GM23338 (cell line): ENCODE data around the gene AOPEP. TPM values are rescaled to one million over a fixed set of nuclear protein-coding genes. Genes with fewer than 3 reads are reported as not detected.

Source experiments
- ATAC-seq: fragments of 200-7000 bp; cut with Tn5 transposase; 3 replicates; pipeline ENCODE4 v1.9.1; 2020
- DNase-seq: peaks from one replicate; pipeline ENCODE4 v3.0.0-alpha.2; 2015; ENCODE audit warnings: low spot score
- H2AFZ ChIP-seq: fragments of 200-600 bp; sonication (generic); 2 replicates; pipeline ENCODE4 v1.8.0; 2016; ENCODE audit warnings: antibody characterized with exemption, mild to moderate bottlenecking, moderate library complexity
- H3F3A ChIP-seq: fragments of 200-600 bp; sonication (generic); replicated peaks from 2 replicates; pipeline ENCODE4 v1.8.0; 2017; ENCODE audit warnings: antibody characterized with exemption, mixed run types, low read depth
- H3K27ac ChIP-seq: fragments of 200-600 bp; sonication (generic); 2 replicates; pipeline ENCODE4 v1.6.1; 2016; ENCODE audit warnings: low read depth
- H3K27me3 ChIP-seq: fragments of 200-600 bp; sonication (generic); 2 replicates; pipeline ENCODE4 v1.8.0; 2016; ENCODE audit warnings: mild to moderate bottlenecking, mixed run types, moderate library complexity; ENCODE audit not compliant: insufficient read depth
- H3K36me3 ChIP-seq: fragments of 200-600 bp; sonication (generic); 2 replicates; pipeline ENCODE4 v1.8.0; 2016; ENCODE audit warnings: mild to moderate bottlenecking; ENCODE audit not compliant: insufficient read depth
- H3K4me1 ChIP-seq: fragments of 200-600 bp; sonication (generic); 2 replicates; pipeline ENCODE4 v1.8.0; 2016; ENCODE audit warnings: mild to moderate bottlenecking, moderate library complexity; ENCODE audit not compliant: insufficient read depth
- H3K4me2 ChIP-seq: fragments of 200-600 bp; sonication (generic); 2 replicates; pipeline ENCODE4 v1.7.1; 2017; ENCODE audit warnings: mixed run types
- H3K4me3 ChIP-seq: fragments of 200-600 bp; sonication (generic); 2 replicates; pipeline ENCODE4 v1.6.1; 2016; ENCODE audit warnings: mixed run types
- H3K79me2 ChIP-seq: fragments of 200-600 bp; sonication (generic); replicated peaks from 2 replicates; pipeline ENCODE4 v1.8.0; 2017; ENCODE audit warnings: mild to moderate bottlenecking; ENCODE audit not compliant: insufficient read depth
- H3K9me2 ChIP-seq: fragments of 200-600 bp; sonication (generic); 2 replicates; pipeline ENCODE4 v1.8.0; 2017; ENCODE audit not compliant: insufficient read depth
- H4K20me1 ChIP-seq: fragments of 200-600 bp; sonication (generic); replicated peaks from 2 replicates; pipeline ENCODE4 v1.8.0; 2017; ENCODE audit warnings: mild to moderate bottlenecking; ENCODE audit not compliant: insufficient read depth
- H3K27ac Mint-ChIP-seq: 2 replicates; pipeline ENCODE4 v1.8.0; 2020; ENCODE audit warnings: inconsistent platforms, mild to moderate bottlenecking, moderate library complexity, mixed read lengths
- H3K27me3 Mint-ChIP-seq: 3 replicates; pipeline ENCODE4 v1.8.0; 2022; ENCODE audit warnings: low read depth, mild to moderate bottlenecking, moderate library complexity, mixed read lengths, inconsistent platforms; ENCODE audit not compliant: insufficient read depth, poor library complexity
- H3K36me3 Mint-ChIP-seq: 3 replicates; pipeline ENCODE4 v1.8.0; 2021; ENCODE audit warnings: low read depth, mild to moderate bottlenecking, inconsistent platforms, moderate library complexity, mixed read lengths
- H3K4me1 Mint-ChIP-seq: 3 replicates; pipeline ENCODE4 v1.8.0; 2020; ENCODE audit warnings: mild to moderate bottlenecking, inconsistent platforms, mixed read lengths
- H3K4me3 Mint-ChIP-seq: 3 replicates; pipeline ENCODE4 v1.8.0; 2021; ENCODE audit warnings: moderate library complexity, mild to moderate bottlenecking, inconsistent platforms, mixed read lengths
- H3K9me3 Mint-ChIP-seq: 3 replicates; pipeline ENCODE4 v1.8.0; 2020; ENCODE audit warnings: moderate library complexity, mild to moderate bottlenecking, inconsistent platforms, mixed read lengths
- CREB1 ChIP-seq: fragments of 250-450 bp; sonication (Bioruptor Pico); IDR thresholded peaks from 2 replicates; pipeline ENCODE4 v1.5.0; 2020; ENCODE audit warnings: low read depth, mild to moderate bottlenecking, moderate library complexity
- CTCF ChIP-seq, 2 experiments: fragments of 200-600 bp in 1 of 2; sonication (generic) in 1 of 2; conservative IDR thresholded peaks; 2 replicates each; pipeline versions ENCODE4 v1.5.1 to v1.6.1; 2016 to 2017; ENCODE audit warnings: antibody characterized with exemption in 2 of 2, low read depth in 2 of 2, mild to moderate bottlenecking in 2 of 2, moderate library complexity in 1 of 2
- EZH2phosphoT487 ChIP-seq: fragments of 200-600 bp; sonication (generic); IDR thresholded peaks from one replicate; pipeline ENCODE4 v1.8.1; 2018; ENCODE audit warnings: antibody characterized with exemption; ENCODE audit not compliant: unreplicated experiment
- JUNB ChIP-seq: IDR thresholded peaks from one replicate; pipeline ENCODE4 v1.6.1; 2016; ENCODE audit warnings: antibody characterized with exemption; ENCODE audit not compliant: unreplicated experiment
- POLR2AphosphoS5 ChIP-seq: IDR thresholded peaks from 2 replicates; pipeline ENCODE4 v1.6.1; 2016; ENCODE audit warnings: antibody characterized with exemption, low read depth
- STAT1 ChIP-seq: IDR thresholded peaks from one replicate; pipeline ENCODE4 v1.6.1; 2016; ENCODE audit warnings: antibody characterized with exemption; ENCODE audit not compliant: unreplicated experiment
- ZNF114 ChIP-seq: fragments of 250-450 bp; sonication (Bioruptor Pico); IDR thresholded peaks from 2 replicates; pipeline ENCODE4 v1.5.0; 2020; ENCODE audit warnings: mild to moderate bottlenecking, moderate library complexity
- ZNF331 ChIP-seq: fragments of 250-450 bp; sonication (Bioruptor Pico); IDR thresholded peaks from 2 replicates; pipeline ENCODE4 v1.5.0; 2020; ENCODE audit warnings: low read depth, mild to moderate bottlenecking, moderate library complexity
- ZNF462 ChIP-seq: fragments of 250-450 bp; sonication (Bioruptor Pico); IDR thresholded peaks from 2 replicates; pipeline ENCODE4 v1.5.0; 2020; ENCODE audit warnings: mild to moderate bottlenecking, moderate library complexity
- polyA plus RNA-seq: library from polyadenylated mRNA; unstranded; fragments of >200 nt; fragmentation: Nextera tagmentation; extraction: Ambion mirVana; gene quantifications from 2 replicates; pipeline ENCODE4 v1.2.1, GENCODE V29; 2016
- total RNA-seq: library from RNA; depleted of rRNA; stranded (reverse); fragments of >200 nt; shearing (Covaris generic); gene quantifications from 2 replicates; pipeline ENCODE4 v1.2.3, GENCODE V29; 2014

Gene AOPEP
- total and polyA plus RNA-seq, 2 experiments from 2014 or later, result 7.0 to 16.5 TPM

GRCh38 chr9:94920420-94921091 is 194.1 kb downstream of the AOPEP start:
- H3K4me3 Mint-ChIP-seq, result no peak overlapping the region
- DNase-seq, result no peak

More at GRCh38 chr9:94920420-94921091, 194.1 kb downstream of the AOPEP start:
- Mint-ChIP-seq H3K9me3 (no peaks in the 10 kb centered on the region), H3K27me3 (peaks cover 5% of the 10 kb centered on the region), H3K27ac (peak overlapping the region; percentile 17; the same call in 1 of the 2 replicates), H3K4me1 (peaks cover 55% of the 10 kb centered on the region), H3K36me3 (no peaks in the 10 kb centered on the region)
- Histone ChIP-seq H3F3A (0 out of 2 replicates have a peak, but pooled peaks cover 2% of the 10 kb centered on the region), H4K20me1 (no peaks in the 10 kb centered on the region), H3K4me1 (peaks cover 15% of the 10 kb centered on the region; the same call in 1 of the 2 replicates), H3K4me3 (no peak overlapping the region), H3K27ac (no peak overlapping the region), H3K79me2 (no peaks in the 10 kb centered on the region), H3K27me3 (no peaks in the 10 kb centered on the region), H3K36me3 (no peaks in the 10 kb centered on the region), H3K9me2 (no peaks in the 10 kb centered on the region), H3K4me2 (no peak overlapping the region), H2AFZ (no peak overlapping the region)
- TF ChIP-seq ZNF331 (CRISPR knock-in tag) (no peak), CREB1 (CRISPR knock-in tag) (no peak), JUNB (no peak), STAT1 (no peak), ZNF114 (CRISPR knock-in tag) (no peak), ZNF462 (CRISPR knock-in tag) (no peak), EZH2phosphoT487 (no peak), POLR2AphosphoS5 (no peak), CTCF (conservative IDR thresholded peaks at IDR 0.05; ENCODE audit: low read depth in 2 of 2) (no peak)
- ATAC-seq, result peak; percentile 33
